ENCODE results near the gene CCDC47. TPM values are rescaled to one million over a fixed set of nuclear protein-coding genes. Genes with fewer than 3 reads are reported as not detected.

The CCDC47 gene
- polyA plus RNA-seq, 1 donor (not counting 4 experiments of a cell fraction or from before 2014, with no cell fraction given) = 86.4 TPM

DNA sequence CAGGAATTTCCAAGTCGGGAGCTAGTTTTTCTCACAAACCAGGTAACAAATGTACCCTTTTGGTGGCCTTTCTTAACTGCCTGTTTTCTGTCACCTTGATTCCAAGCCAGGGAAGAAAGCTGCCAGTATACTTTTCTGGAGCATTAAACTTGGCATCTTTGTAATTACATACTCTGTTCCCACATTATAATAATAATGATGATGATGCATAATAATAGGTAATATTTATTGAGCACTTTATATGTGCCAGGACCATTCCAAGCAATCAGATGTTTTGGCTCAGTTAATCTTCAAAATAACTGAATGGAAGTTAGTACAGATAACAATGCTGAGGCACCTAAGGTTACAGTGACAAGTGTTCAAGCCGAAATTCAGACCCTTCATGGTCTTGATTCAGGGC is 42.7 kb upstream of the CCDC47 start:
- H3K4me2 ChIP-seq (ENCODE audit: control insufficient read depth, extremely low read depth, insufficient read depth, low read depth, low read length) = no peak overlapping the region
- DNase-seq (ENCODE audit: low read depth, low spot score) (no peak), FAIRE-seq (no peak)
- peaks cover 60 to 64% of the 10 kb centered on the region in 2 experiments for H3K36me3 ChIP-seq (ENCODE audit: control insufficient read depth in 2 of 2, extremely low read depth in 1 of 2, insufficient read depth in 2 of 2, low read length in 2 of 2)
- no peak overlapping the region for H3K9ac ChIP-seq (ENCODE audit: control insufficient read depth, extremely low read depth, insufficient read depth, low read length)
- no peaks in the 10 kb centered on the region for H3K4me1 ChIP-seq (ENCODE audit: control insufficient read depth, extremely low read depth, insufficient read depth, low read length)
- H3K79me2 ChIP-seq (ENCODE audit: control insufficient read depth, insufficient read depth, low read length) = peaks cover 2% of the 10 kb centered on the region
- no peaks in the 10 kb centered on the region for H3K9me1 ChIP-seq (ENCODE audit: control insufficient read depth, extremely low read depth, insufficient read depth, low read length)
- no peak for TF ChIP-seq EZH2 (IDR thresholded peaks at IDR 0.05; ENCODE audit: low read length)
- TF ChIP-seq, protein P1, sequence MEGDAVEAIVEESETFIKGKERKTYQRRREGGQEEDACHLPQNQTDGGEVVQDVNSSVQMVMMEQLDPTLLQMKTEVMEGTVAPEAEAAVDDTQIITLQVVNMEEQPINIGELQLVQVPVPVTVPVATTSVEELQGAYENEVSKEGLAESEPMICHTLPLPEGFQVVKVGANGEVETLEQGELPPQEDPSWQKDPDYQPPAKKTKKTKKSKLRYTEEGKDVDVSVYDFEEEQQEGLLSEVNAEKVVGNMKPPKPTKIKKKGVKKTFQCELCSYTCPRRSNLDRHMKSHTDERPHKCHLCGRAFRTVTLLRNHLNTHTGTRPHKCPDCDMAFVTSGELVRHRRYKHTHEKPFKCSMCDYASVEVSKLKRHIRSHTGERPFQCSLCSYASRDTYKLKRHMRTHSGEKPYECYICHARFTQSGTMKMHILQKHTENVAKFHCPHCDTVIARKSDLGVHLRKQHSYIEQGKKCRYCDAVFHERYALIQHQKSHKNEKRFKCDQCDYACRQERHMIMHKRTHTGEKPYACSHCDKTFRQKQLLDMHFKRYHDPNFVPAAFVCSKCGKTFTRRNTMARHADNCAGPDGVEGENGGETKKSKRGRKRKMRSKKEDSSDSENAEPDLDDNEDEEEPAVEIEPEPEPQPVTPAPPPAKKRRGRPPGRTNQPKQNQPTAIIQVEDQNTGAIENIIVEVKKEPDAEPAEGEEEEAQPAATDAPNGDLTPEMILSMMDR (optimal IDR thresholded peaks at IDR 0.05 in 1 of 3, IDR thresholded peaks at IDR 0.05 in 1 of 3, conservative IDR thresholded peaks at IDR 0.05 in 1 of 3; ENCODE audit: extremely low read depth in 1 of 3, insufficient read depth in 2 of 3, low read length in 3 of 3) = no peak
- H3K4me3 ChIP-seq (ENCODE audit: control insufficient read depth in 2 of 3, extremely low read depth in 1 of 3, insufficient read depth in 2 of 3, low read depth in 1 of 3, low read length in 3 of 3) = no peak overlapping the region
- H4K20me1 ChIP-seq (ENCODE audit: control insufficient read depth, extremely low read depth, insufficient read depth, low read length) = peaks cover 4% of the 10 kb centered on the region
- dilution Hi-C loops (cut with MboI; ENCODE audit: extremely low pct_ligation_motif_present, low sequenced_read_pairs) = loop anchor here (5.0 kb wide), 1 partner anchor 34 kb away; no protein-coding TSS in a partner anchor
- no peaks in the 10 kb centered on the region for H3K27me3 ChIP-seq (ENCODE audit: control insufficient read depth, extremely low read depth, insufficient read depth, low read length)
- H3K27ac ChIP-seq (ENCODE audit: control insufficient read depth, insufficient read depth, low read length) = no peak overlapping the region
- H3K9me3 ChIP-seq (ENCODE audit: control insufficient read depth, low read depth, low read length) = no peaks in the 10 kb centered on the region
- no peak overlapping the region for H2AFZ ChIP-seq (ENCODE audit: control insufficient read depth, low read length)

- Histone ChIP-seq H3K36me3 (ENCODE audit: control insufficient read depth in 2 of 2, extremely low read depth in 1 of 2, insufficient read depth in 2 of 2, low read length in 2 of 2) (peaks cover 40 to 43% of the 10 kb centered on the region in 2 experiments), H3K9me3 (ENCODE audit: control insufficient read depth, low read depth, low read length) (no peaks in the 10 kb centered on the region), H3K4me2 (ENCODE audit: control insufficient read depth, extremely low read depth, insufficient read depth, low read depth, low read length) (no peak overlapping the region), H3K27me3 (ENCODE audit: control insufficient read depth, extremely low read depth, insufficient read depth, low read length) (no peaks in the 10 kb centered on the region), H2AFZ (ENCODE audit: control insufficient read depth, low read length) (no peak overlapping the region), H3K9ac (ENCODE audit: control insufficient read depth, extremely low read depth, insufficient read depth, low read length) (no peak overlapping the region), H4K20me1 (ENCODE audit: control insufficient read depth, extremely low read depth, insufficient read depth, low read length) (no peaks in the 10 kb centered on the region), H3K4me1 (ENCODE audit: control insufficient read depth, extremely low read depth, insufficient read depth, low read length) (no peaks in the 10 kb centered on the region), H3K79me2 (ENCODE audit: control insufficient read depth, insufficient read depth, low read length) (no peaks in the 10 kb centered on the region), H3K27ac (ENCODE audit: control insufficient read depth, insufficient read depth, low read length) (no peak overlapping the region), H3K9me1 (ENCODE audit: control insufficient read depth, extremely low read depth, insufficient read depth, low read length) (no peaks in the 10 kb centered on the region), H3K4me3 (ENCODE audit: control insufficient read depth in 2 of 3, extremely low read depth in 1 of 3, insufficient read depth in 2 of 3, low read depth in 1 of 3, low read length in 3 of 3) (no peak overlapping the region)
- TF ChIP-seq, protein P1 (optimal IDR thresholded peaks at IDR 0.05 in 1 of 3, IDR thresholded peaks at IDR 0.05 in 1 of 3, conservative IDR thresholded peaks at IDR 0.05 in 1 of 3; ENCODE audit: extremely low read depth in 1 of 3, insufficient read depth in 2 of 3, low read length in 3 of 3) = no peak
- no peak for TF ChIP-seq EZH2 (IDR thresholded peaks at IDR 0.05; ENCODE audit: low read length)
- no peak for FAIRE-seq
- no peak for DNase-seq (ENCODE audit: low read depth, low spot score)
- dilution Hi-C loops (cut with MboI; ENCODE audit: extremely low pct_ligation_motif_present, low sequenced_read_pairs) = no loop called here
Measured at GRCh38 chr17:63809970-63810369, 36.6 kb upstream of the CCDC47 start.
